COLO829 (cell line): ENCODE data around the gene ITGAX.

ENCODE experiments used
- DNase-seq: peaks from one replicate; pipeline ENCODE4 v3.0.0; 2012; ENCODE audit warnings: low spot score

Gene ITGAX

GRCh38 chr16:31373235-31373634 lies 18.3 kb downstream of the ITGAX start:
- DNase-seq = no peak

- DNase-seq = no peak
Measured at GRCh38 chr16:31375231-31375630, 20.3 kb downstream of the ITGAX start.

GRCh38 chr16:31376705-31377104 lies 21.7 kb downstream of the ITGAX start:
- DNase-seq = no peak

GRCh38 chr16:31377210-31377903 lies 22.4 kb downstream of the ITGAX start:
- no peak for DNase-seq

- no peak for DNase-seq
Measured at GRCh38 chr16:31380201-31380600, 25.2 kb downstream of the ITGAX start.

GRCh38 chr16:31382485-31383161 lies 27.6 kb downstream of the ITGAX start:
- peak; percentile 67 for DNase-seq

- DNase-seq = no peak
Measured at GRCh38 chr16:31385680-31386079, 30.7 kb downstream of the ITGAX start.

- DNase-seq = peak; percentile 61
Measured at GRCh38 chr16:31386157-31386984, 31.4 kb downstream of the ITGAX start.

- no peak for DNase-seq
Measured at GRCh38 chr16:31388535-31388934, 33.6 kb downstream of the ITGAX start.

- DNase-seq = no peak
Measured at GRCh38 chr16:31390504-31391041, 35.6 kb downstream of the ITGAX start.

GRCh38 chr16:31393056-31393455 lies 38.1 kb downstream of the ITGAX start, which contains the start of gene ITGAD:
Gene ITGAD, plus strand, starts transcription at chr16:31393335. Its CDS starts 26 bp downstream, at chr16:31393361.
- DNase-seq = no peak

GRCh38 chr16:31395647-31396046 lies 40.7 kb downstream of the ITGAX start:
- no peak for DNase-seq

GRCh38 chr16:31397096-31397660 lies 42.2 kb downstream of the ITGAX start:
- no peak for DNase-seq

- no peak for DNase-seq
Measured at GRCh38 chr16:31397701-31398100, 42.7 kb downstream of the ITGAX start.

- DNase-seq = no peak
Measured at GRCh38 chr16:31400191-31400590, 45.2 kb downstream of the ITGAX start.

GRCh38 chr16:31401436-31401835 lies 46.5 kb downstream of the ITGAX start:
- DNase-seq = no peak

GRCh38 chr16:31402687-31403086 lies 47.7 kb downstream of the ITGAX start:
- no peak for DNase-seq

GRCh38 chr16:31403590-31404352 lies 48.8 kb downstream of the ITGAX start:
- no peak for DNase-seq

- DNase-seq = no peak
Measured at GRCh38 chr16:31404353-31405064, 49.5 kb downstream of the ITGAX start.

- no peak for DNase-seq
Measured at GRCh38 chr16:31407406-31407805, 52.4 kb downstream of the ITGAX start.

GRCh38 chr16:31409433-31409832 lies 54.5 kb downstream of the ITGAX start:
- no peak for DNase-seq
